C1 segment of cervical spinal cord (tissue), 14 donors: ENCODE data around the gene PPARA.

Source experiments
- DNase-seq, 14 donors: peaks; one replicate each; lab custom pipeline; 2025; lab: John Stamatoyannopoulos, UW

The PPARA gene

DNA sequence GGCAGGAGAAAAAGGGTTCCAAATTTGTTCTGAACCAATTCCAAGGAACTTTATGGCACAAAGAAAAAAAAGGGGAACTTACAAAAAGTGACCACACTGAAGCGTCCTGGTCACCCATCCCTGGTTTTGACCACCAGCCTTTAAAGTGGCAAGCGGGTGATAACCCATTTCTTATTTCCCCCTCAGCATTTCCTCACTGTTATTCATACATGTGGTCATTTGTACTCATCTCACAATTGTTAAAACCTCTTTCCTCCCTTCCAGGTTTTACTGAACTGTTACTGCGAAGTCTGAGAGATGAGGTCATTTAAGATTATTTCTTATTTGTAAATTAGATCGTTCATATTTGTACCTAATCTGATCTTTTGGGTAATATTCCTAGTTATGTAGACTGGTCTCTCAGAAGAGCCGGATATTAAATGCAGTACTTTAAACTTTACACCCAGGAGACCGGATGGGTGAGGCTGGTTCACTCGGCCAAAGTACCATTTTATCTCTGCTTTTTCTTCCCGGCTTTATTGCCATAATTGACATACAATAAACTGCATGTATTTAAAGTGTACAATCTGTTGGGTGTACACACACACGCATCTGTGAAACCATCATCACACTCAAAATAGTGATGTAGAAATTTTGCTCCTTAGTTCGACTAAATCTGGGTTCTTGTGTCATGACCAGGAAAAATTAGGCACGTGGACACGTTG is 52.7 kb downstream of the PPARA start:
- no peak for DNase-seq

DNA sequence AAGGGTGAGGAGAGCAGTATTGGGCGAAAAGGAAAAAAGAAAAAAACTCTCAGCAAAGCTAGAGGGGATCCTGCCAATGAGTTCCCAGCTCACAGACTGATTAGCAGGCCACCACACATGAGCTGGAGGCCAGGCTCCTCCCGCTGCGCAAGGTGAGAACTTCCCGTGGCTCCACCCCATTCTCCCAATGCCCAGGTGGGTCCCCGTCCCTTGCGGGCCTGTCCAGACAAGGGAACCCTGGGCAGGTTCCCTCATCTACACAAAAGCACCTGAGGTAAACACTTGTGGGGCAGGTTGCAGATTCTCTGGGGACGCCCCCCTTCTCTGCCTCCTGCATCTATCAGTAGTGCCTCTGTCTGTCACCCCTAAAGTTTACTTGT is 53.3 kb downstream of the PPARA start:
- no peak for DNase-seq

DNA sequence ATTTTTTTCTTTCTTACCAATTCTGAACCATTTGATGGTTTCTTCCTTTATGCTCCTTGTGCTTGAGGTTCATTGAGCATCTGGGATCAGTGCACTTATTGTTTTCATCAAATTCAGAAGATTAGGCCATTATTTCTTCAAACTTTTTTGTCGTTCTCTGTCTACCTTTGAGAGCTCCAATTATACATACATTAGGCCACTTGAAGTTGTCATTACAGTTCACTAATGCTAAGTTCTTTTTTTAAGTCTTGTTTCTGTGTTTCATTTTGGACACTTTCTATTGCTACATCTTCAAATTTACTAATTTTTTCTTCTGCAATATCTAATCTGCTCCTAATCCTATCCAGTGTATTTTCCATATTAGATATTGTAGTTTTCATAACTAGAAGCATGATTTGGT is 58.9 kb downstream of the PPARA start:
- no peak for DNase-seq

DNA sequence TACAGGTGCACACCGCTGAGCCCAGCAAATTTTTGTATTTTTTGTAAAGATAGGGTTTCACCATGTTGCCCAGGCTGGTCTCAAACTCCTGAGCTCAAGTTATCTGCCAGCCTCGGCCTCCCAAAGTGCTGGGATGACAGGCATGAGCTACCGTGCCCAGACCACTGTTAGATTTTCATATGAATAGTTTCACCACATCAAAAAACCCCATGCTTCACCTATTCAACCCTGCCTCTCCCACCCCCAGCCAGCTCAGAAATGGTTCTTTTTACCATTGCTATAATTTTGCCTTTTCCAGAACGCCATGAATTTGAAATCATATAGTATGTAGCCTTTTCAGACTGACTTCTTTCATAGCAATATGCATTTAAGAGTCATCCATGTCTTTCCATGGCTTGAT is 61.9 kb downstream of the PPARA start:
- no peak for DNase-seq

- DNase-seq, result no peak
Observed at GRCh38 chr22:46213052-46213451, 62.7 kb downstream of the PPARA start.

GRCh38 chr22:46214149-46214548 is 63.8 kb downstream of the PPARA start:
- no peak for DNase-seq

DNA sequence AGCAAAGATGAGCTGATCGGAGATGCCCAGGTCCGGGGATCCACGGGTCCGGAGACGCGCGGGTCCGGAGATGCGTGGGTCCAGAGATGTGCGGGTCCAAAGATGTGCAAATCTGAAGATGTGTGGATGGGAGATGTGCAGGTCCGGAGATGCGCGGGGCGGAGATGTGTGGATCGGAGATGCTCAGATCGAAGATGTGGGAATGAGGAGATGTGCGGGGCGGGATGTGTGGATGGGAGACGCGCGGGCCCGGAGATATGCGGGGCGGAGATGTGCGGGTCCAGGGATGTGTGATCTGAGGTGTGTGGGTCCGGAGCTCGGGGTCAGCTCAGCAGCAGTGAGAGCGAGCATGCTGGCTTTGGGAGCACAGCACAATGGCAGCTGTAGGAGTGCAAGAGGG is 64.3 kb downstream of the PPARA start:
- no peak for DNase-seq

- no peak for DNase-seq
Observed at GRCh38 chr22:46219636-46220035, 69.3 kb downstream of the PPARA start.

DNA sequence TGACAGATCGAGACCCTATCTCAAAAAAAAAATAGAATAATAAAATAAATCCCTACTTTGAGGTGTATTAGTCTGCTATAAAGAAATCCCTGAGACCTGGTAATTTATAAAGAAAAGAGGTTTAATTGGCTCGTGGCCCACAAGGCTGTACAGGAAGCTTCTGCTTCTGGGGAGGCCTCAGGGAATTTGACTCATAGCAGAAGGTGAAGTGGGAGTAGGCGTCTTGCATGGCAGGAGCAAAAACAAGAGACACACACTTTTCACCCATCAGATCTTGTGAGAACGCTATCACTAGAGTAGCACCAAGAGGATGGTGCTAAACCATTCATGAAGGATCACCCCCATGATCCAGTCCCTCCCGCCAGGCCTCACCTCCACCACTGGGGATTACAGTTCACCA is 70.6 kb downstream of the PPARA start:
- no peak for DNase-seq

GRCh38 chr22:46224044-46224897 is 73.9 kb downstream of the PPARA start:
- no peak for DNase-seq

GRCh38 chr22:46224898-46225290 is 74.6 kb downstream of the PPARA start:
- DNase-seq, result no peak

GRCh38 chr22:46225631-46226030 is 75.3 kb downstream of the PPARA start:
- DNase-seq, result no peak

- DNase-seq, result no peak
Observed at GRCh38 chr22:46226577-46226976, 76.3 kb downstream of the PPARA start.

GRCh38 chr22:46229701-46230100 is 79.4 kb downstream of the PPARA start:
- DNase-seq, result no peak

DNA sequence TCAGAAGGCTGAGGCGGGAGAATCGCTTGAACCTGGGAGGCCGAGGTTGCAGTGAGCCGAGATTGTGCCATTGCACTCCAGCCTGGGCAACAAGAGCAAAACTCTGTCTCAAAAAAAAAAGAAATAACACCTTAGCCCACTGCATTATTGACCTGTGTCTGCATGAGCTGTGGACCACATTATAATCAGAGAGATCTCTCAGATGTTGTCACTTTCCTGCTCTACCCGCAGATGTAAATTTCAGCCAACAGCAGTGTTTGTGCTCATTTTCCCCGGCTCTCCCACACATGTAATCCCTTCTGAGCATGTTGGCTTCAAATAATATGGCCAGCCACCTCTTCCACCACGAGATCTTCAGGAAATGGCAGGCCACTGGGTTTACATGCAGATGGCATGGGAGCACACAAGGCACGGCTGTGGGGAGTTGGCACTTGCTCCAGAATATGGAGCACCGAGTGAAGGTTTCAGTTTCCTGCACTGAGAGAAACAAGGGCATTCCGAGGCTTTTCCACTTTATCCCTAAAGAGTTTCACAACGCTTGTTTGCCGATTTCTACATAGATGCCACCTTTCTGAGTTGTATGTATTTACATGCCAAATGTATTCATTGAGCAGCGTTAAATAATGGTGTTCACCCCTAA is 80.1 kb downstream of the PPARA start:
- DNase-seq, result peak in 1 of 14 donors; percentile 8

DNA sequence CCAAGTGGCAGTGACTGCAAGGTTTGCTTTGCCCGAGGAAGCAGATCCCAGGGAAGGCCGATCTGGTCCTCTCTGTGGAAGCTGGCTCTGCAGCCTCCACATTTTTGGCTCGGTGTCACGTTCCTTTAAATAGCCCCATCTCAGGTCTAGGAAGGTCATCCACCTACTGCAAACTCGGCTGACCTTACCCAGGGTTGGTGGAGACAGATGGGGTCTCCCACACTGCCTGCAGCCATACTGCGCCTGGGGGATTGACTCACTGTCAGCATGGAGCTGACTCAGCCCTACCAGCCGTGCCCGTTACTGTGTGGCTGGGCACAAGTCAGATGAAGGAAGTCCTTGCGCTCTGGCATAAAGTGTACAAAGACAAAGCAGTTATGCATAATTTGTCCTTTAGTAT is 82.9 kb downstream of the PPARA start:
- DNase-seq, result peak in 10 of 14 donors; percentile 18 to 74 (median 32)

GRCh38 chr22:46234969-46235368 is 84.6 kb downstream of the PPARA start:
- DNase-seq, result no peak

- DNase-seq, result peak in 1 of 14 donors; percentile 6
Observed at GRCh38 chr22:46237453-46238124, 87.3 kb downstream of the PPARA start.

GRCh38 chr22:46238541-46238940 is 88.2 kb downstream of the PPARA start:
- peak in 9 of 14 donors; percentile 17 to 49 (median 39) for DNase-seq

DNA sequence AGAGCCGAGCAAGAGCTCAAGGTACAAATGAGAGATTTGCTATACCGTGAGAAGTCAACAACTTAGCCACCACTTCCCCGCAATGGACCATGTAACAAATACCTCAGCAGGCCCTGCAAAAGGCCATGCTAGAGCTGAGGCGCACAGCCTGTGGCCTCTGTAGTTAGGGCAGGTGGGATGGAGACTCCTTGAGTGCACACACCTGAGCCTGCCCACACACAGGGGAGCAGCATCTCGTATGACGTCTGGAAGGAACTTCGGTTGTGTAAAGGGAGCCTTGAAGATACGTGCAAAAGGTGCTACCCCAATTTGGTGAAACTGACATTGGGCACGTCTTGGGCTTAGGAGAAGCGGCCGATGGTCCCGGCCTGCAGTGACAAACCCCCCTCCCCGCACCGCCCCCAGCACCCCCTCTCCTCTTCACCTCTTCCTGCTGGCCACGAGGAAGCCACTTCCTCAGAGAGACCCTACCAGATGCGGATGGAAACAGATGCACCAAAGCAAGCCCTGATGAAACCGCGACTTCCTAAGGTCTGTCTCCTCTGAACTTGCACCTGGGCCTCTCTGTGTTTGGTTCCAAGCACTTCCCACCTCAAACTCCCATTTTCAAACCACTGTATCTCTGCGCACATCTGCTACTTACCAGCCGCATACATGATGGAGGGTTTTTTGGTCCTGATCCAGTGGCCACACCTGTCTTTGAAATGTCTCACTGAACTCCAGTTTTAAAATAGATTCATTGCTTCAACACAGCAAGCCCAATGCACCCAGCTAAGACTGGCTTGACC is 89.1 kb downstream of the PPARA start:
- no peak for DNase-seq

DNA sequence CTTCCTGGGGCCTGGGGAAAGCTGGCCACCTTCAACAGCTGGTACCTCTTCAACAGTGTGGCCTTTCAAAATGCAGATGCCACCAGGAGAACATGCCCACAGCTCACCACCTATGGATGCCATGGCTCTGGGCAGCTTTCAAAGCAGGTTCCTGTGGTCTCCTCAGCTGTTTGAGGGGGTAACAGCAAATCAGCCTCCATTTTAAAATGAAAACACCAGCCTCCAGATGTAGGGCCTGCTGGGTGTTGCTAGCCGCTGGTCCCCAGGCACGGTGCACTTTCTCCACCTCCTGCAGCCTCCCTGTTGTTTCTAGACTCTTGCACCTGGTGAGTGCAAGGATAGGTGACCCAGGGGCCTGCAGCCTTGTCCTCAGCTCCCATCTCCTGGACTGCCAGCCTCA is 89.7 kb downstream of the PPARA start:
- no peak for DNase-seq
